NCI-H1417 (cell line): ENCODE data around the gene KIAA1549.
"Not testable (repeated sequence)": the region's sequence is repeated elsewhere in the genome, so short reads cannot be mapped to it uniquely, and the experiment has no call there.

Experiments
- DNase-seq, 3 experiments: peaks; one replicate each; lab custom pipeline; 2025; lab: John Stamatoyannopoulos, UW

KIAA1549 gene

DNA sequence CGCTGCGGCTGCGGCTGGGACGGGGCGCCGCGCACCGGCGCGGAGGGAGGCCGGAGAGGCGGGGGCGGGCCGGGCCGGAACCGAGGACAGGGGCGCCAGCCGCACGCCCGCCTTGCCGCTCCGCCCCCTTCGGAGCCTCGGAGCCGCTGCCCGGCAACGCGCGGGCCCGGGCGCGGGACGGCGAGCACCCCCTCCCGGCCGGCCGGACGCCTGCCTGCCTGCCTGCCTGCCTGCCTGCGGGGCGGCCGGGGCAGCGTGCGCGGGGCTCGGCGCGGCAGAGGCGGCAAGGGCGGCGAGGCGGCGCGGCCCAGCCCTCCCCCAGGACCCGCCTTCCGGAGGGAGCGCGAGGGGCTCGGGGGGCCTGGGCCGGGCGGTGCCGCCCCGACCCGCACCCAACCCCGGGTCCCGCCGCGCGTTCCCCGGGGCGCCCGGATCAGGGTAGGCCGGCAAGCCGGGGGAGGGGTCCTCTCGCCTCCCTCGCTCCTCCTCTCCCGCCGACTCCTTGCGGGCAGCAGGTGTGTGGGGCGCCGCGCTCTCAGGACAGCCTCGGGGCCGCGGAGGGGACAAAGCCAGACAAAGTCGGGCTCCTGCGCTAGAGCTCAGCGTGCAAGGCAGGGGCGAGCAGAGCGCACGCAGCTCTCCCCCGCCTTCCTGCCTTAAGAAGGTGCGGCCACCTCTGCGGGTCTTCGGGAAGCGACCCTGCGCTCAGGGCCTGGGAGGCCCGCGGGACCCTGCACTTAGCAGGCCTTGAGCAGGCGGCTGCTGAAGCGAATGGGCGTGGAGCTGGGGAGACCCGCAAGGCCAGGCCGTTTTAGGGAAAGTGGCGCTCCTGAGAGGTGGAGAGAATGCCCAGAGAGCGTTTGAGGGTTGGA, at the start of gene KIAA1549:
Gene KIAA1549, minus strand, starts transcription at position 58 of the 872 bp plus-strand sequence. CDS start 120 bp downstream, outside the sequence.
- DNase-seq = peak; percentile 86 to 91 (median 86)

GRCh38 chr7:139029353-139029752, 48.2 kb upstream of the KIAA1549 start:
- DNase-seq = no peak

DNA sequence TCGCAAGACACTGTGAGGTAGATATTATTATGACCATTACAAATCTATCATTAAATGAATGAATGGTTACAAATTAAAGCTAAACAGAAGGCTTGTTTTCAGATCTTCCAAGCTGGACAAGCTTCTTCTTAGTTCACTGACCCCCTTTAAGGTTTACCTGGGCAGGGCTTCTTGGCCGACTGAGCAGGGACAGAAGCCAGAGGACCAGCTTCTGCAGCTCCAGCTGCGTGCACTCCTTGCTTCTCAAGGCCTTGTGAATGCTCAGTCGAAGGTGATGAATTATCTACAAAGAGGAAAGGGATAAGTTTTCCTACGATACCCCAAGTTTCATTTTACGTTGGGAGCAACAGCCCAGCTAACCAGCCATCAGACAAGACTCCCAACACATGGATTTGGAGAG, 45.4 kb upstream of the KIAA1549 start:
- no peak for DNase-seq

- not testable (repeated sequence) for DNase-seq
These were observed 44.7 kb upstream of the KIAA1549 start for GRCh38 chr7:139025861-139026260.

DNA sequence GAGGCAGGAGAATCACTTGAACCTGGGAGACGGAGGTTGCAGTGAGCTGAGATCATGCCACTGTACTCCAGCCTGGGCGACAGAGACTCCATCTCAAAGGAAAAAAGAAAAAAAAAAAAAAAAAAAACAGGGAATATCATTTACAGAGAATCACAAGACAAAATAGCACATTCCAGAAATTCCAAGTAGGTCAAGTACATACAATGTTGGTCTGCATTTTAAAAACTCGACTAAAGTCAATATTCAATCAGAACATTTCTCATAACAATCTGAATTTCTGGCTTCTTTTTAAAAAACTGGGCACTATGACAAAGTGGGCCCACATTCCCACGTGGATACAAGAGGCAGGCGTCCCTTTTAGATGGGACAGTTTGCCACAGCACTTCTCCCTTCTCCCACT, 41.9 kb upstream of the KIAA1549 start:
- DNase-seq = no peak

DNA sequence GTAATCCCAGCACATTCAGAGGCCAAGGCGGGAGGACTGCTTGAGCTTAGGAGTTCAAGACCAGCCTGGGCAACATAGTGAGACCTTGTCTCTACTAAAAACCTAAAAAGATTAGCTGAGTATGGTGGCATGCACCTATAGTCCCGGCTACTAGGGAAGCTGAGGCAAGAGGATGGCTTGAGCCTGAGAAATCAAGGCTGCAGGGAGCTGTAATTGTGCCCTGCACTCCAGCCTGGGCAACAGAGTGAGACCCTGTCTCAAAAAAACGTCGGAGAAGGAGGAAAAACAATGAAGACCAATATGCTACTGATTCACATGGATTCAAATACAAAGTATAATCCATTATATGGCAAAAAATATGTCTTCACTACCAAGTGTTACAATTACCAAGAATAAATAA, 41.1 kb upstream of the KIAA1549 start:
- DNase-seq = no peak

DNA sequence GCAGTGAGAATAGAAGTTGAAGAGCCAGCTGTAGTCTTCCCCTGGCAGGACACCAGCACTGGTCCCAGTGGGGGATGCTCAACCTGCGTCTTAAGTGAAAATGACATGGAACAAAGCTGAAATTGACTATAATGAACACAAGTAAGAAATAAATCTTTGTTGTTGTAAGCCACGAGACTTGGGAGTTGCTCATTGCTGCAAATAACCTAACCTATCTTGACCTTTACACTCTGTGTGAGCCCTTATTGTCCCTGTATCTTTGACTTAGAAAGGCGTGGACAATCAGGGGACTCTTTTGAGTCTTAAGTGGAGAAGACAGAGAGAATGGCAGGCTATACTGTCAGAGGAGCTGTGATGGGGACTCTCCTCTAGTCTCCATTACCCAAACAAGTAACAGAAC, 37.7 kb upstream of the KIAA1549 start:
- DNase-seq = peak in 1 of 3 experiments; percentile 15

GRCh38 chr7:139016931-139017511, 35.8 kb upstream of the KIAA1549 start:
- DNase-seq = peak; percentile 68 to 91 (median 77)

GRCh38 chr7:139011373-139011772, 30.2 kb upstream of the KIAA1549 start:
- DNase-seq = no peak

DNA sequence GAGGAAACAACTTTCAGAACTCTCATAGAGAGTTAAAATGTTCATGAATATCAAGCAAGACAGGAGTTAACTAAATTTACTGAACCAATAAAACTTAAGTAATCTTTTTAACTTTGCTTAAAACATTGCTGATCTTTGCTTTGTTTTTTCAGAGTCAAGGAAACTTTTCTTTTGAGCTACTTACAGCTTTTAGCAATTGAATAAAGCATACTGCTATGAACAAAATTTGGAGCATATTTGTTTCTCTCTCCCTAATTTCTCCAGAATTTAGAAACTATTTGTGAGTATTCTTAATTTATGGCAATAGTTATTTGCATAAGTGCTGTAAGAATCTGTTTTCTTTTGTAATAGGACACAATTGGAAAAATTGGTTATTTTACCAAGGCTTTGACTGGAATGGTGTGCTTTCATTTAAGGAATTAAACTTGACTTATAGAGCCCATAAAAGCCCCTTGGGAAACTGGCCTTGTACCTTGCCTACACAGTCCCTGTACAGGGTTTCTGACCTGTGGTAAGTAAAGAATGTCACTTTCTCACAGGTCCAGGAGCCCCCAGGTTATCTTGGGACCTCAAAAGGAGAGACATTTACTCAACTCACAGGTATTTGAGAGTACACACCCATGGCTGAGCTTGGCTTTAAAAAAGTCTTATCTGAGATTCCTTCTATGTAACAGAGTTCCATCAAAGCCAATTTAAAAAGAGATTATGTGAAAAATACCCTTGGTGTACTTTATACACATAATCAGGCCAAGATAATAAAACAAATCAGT, 23.3 kb upstream of the KIAA1549 start:
- peak in 1 of 3 experiments; percentile 48 for DNase-seq

DNA sequence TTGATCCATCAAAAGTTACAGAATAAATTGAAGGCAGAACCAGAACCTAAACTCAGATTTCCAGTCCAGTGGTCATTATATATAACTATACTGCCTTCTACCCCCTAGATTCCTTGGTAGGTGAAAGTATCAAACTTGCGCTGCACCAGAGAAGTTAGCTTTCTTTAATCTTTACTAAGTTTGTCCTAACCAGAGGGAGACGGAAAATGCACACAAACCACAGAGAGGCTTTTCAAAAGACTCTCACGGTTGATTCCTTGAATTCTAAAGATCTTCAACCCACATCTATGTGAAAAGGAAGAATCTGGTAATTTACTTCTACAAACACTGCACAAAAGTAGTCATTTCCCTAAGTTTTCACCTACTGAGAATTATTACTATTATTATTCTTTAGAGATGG, 18.2 kb upstream of the KIAA1549 start:
- DNase-seq = no peak

- DNase-seq = no peak
These were observed 10.9 kb upstream of the KIAA1549 start for GRCh38 chr7:138992052-138992531.

GRCh38 chr7:138987686-138988085, 6.5 kb upstream of the KIAA1549 start:
- no peak for DNase-seq

GRCh38 chr7:138982204-138982623, 1.0 kb upstream of the KIAA1549 start:
- DNase-seq = no peak

GRCh38 chr7:138980563-138981291, 462 bp downstream of the KIAA1549 start:
- DNase-seq = peak; percentile 28 to 77 (median 68)

- peak; percentile 38 to 72 (median 40) for DNase-seq
These were observed 1.1 kb downstream of the KIAA1549 start for GRCh38 chr7:138979988-138980562.

- DNase-seq = peak in 1 of 3 experiments; percentile 46
These were observed 1.8 kb downstream of the KIAA1549 start for GRCh38 chr7:138979226-138979979.

- no peak for DNase-seq
These were observed 2.5 kb downstream of the KIAA1549 start for GRCh38 chr7:138978541-138979184.

DNA sequence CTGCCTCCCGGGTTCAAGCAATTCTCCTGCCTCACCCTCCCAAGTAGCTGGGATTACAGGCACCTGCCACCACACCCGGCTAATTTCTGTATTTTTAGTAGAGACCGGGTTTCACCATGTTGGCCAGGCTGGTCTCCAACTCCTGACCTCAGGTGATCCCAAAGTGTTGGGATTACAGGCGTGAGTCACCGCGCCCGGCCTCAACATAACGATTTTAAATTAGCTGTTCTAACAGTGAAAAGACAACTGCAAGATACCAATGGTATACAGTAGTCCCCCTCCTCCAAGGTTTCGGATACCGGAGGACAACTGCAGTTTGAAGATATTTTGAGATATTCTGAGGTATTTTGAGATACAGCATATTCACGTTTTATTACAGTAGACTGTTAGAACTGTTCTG, 5.0 kb downstream of the KIAA1549 start:
- not testable (repeated sequence) for DNase-seq
